ES-I3 (cell line): ENCODE data around the gene ABCC4.
"Not testable (repeated sequence)": the region's sequence is repeated elsewhere in the genome, so short reads cannot be mapped to it uniquely, and the experiment has no call there.

Experiments
- H3K36me3 ChIP-seq: 2 replicates; pipeline ENCODE4 v1.6.1; 2013; ENCODE audit warnings: mild to moderate bottlenecking, low read length, control low read depth, moderate library complexity; ENCODE audit not compliant: insufficient read depth
- H3K4me1 ChIP-seq: 2 replicates; pipeline ENCODE4 v1.6.1; 2013; ENCODE audit warnings: mild to moderate bottlenecking, control low read depth, low read length; ENCODE audit not compliant: insufficient read depth
- H3K9ac ChIP-seq: 2 replicates; pipeline ENCODE4 v1.6.1; 2013; ENCODE audit warnings: low read depth, mild to moderate bottlenecking, low read length, moderate library complexity
- H3K9me3 ChIP-seq: 2 replicates; pipeline ENCODE4 v1.6.1; 2013; ENCODE audit warnings: mild to moderate bottlenecking, low read length, moderate library complexity; ENCODE audit not compliant: control insufficient read depth, insufficient read depth

Gene ABCC4

GRCh38 chr13:95276037-95276505, 25.2 kb downstream of the ABCC4 start:
- Histone ChIP-seq H3K9me3 (no peaks in the 10 kb centered on the region), H3K36me3 (no peaks in the 10 kb centered on the region), H3K4me1 (peaks cover 20% of the 10 kb centered on the region; the same call in 1 of the 2 replicates), H3K9ac (no peak overlapping the region)

DNA sequence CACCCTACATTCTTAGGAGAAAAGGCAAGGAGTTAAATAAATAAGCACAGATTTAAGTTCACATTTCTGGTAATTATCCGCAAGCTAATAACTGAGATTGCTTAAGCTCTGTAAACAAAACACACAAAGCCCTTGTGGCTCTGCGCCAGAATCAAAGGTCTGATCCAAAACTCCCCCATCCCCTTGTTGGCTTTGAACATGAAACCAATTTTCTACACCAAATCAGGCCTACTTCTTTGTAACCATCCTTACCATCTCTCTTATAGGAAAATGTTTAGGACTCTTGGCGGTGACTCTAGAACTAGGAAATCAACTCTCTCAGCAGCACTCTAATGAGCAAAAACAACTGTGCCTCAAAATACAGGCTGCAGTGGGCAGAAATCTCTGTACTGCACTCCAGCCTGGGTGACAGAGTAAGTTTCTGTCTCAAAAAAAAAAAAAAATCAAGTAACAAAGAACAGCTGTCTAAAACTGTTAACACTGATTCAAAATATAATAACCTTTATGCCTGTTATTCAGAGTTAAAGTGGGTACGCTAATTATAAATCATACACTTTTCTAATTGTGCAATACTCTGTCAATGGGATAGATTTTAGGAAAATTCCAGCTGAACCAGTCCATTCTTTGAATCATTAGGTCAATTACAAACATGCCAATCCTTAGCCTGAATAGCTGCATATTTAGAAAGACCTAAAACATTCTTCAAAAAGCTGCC, 25.8 kb downstream of the ABCC4 start:
- Histone ChIP-seq H3K4me1 (peaks cover 16% of the 10 kb centered on the region; the same call in 1 of the 2 replicates), H3K9ac (no peak overlapping the region), H3K9me3 (no peaks in the 10 kb centered on the region), H3K36me3 (no peaks in the 10 kb centered on the region)

DNA sequence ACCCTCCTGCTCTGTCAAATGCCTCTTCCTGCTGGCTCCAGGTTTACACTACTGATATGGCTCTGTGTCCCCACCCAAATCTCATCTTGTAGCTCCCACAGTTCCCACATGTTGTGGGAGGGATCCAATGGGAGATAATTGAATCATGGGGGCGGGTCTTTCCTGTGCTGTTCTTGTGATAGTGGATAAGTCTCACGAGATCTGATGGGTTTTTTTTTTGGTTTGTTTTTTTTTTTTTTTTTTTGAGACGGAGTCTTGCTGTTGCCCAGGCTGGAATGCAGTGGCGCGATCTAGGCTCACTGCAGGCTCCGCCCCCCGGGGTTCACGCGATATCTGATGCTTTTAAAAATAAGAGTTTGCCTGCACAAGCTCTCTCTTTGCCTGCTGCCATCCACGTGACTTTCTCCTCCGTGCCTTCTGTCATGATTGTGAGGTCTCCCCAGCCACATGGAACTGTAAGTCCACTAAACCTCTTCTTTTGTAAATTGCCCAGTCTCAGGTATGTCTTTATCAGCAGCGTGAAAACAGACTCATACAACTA, 27.6 kb downstream of the ABCC4 start:
- not testable (repeated sequence) for H3K36me3 ChIP-seq, H3K4me1 ChIP-seq, H3K9me3 ChIP-seq, H3K9ac ChIP-seq

DNA sequence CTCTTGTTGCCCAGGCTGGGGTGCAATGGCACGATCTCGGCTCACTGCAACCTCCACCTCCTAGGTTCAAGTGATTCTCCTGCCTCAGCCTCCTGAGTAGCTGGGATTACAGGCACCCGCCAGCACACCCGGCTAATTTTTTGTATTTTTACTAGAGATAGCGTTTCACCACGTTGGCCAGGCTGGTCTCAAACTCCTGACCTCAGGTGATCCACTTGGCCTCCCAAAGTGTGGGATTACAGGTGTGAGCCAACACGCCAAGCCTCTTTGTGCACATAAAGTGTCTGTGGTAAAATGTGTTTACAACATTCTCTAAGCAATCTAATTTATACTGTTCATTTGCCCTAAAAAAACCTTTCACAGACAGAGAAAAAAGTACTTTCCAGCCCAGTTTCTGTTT, 29.2 kb downstream of the ABCC4 start:
- not testable (repeated sequence) for H3K36me3 ChIP-seq, H3K9ac ChIP-seq, H3K9me3 ChIP-seq
- peaks cover 18% of the 10 kb centered on the region for H3K4me1 ChIP-seq

- peaks cover 18% of the 10 kb centered on the region for H3K4me1 ChIP-seq
- H3K36me3 ChIP-seq = no peaks in the 10 kb centered on the region
- peaks cover 3% of the 10 kb centered on the region; the same call in 1 of the 2 replicates for H3K9me3 ChIP-seq
- H3K9ac ChIP-seq = no peak overlapping the region
These were observed 31.5 kb downstream of the ABCC4 start for GRCh38 chr13:95269756-95270155.

DNA sequence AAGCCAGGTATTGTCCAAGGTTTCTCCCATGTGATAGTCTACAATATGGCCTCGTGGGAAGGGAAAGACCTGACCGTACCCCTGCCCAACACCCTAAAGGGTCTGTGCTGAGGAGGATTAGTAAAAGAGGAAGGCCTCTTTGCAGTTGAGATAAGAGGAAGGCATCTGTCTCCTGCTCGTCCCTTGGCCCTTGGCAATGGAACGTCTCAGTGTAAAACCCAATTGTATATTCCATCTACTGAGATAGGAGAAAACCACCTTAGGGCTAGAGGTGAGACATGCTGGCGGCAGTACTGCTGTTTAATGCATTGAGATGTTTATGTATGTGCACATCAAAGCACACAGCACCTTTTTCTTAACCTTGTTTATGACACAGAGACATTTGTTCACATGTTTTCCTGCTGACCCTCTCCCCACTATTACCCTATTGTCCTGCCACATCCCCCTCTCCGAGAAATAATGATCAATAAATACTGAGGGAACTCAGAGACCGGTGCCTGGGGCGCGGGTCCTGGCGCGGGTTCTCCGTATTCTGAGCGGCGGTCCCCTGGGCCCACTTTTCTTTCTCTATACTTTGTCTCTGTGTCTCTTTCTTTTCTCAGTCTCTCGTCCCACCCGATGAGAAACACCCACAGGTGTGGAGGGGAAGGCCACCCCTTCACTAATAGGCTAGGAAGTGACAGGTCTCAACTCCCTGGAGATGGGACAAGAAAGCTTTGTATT, 32.7 kb downstream of the ABCC4 start:
- not testable (repeated sequence) for H3K9me3 ChIP-seq, H3K36me3 ChIP-seq, H3K9ac ChIP-seq
- H3K4me1 ChIP-seq = peaks cover 12% of the 10 kb centered on the region

GRCh38 chr13:95267662-95268342, 33.4 kb downstream of the ABCC4 start:
- Histone ChIP-seq H3K36me3 (no peaks in the 10 kb centered on the region), H3K9me3 (peaks cover 6% of the 10 kb centered on the region), H3K4me1 (peaks cover 12% of the 10 kb centered on the region), H3K9ac (no peak overlapping the region)

- H3K9ac ChIP-seq = no peak overlapping the region
- H3K9me3 ChIP-seq = peaks cover 6% of the 10 kb centered on the region
- H3K36me3 ChIP-seq = no peaks in the 10 kb centered on the region
- H3K4me1 ChIP-seq = peaks cover 8% of the 10 kb centered on the region; the same call in 1 of the 2 replicates
These were observed 37.0 kb downstream of the ABCC4 start for GRCh38 chr13:95264225-95264624.

GRCh38 chr13:95262837-95263384, 38.3 kb downstream of the ABCC4 start:
- Histone ChIP-seq H3K9ac (no peak overlapping the region), H3K4me1 (peaks cover 2% of the 10 kb centered on the region; the same call in 1 of the 2 replicates), H3K9me3 (peaks cover 6% of the 10 kb centered on the region), H3K36me3 (no peaks in the 10 kb centered on the region)

- no peak overlapping the region for H3K9ac ChIP-seq
- H3K4me1 ChIP-seq = no peaks in the 10 kb centered on the region
- peaks cover 6% of the 10 kb centered on the region for H3K9me3 ChIP-seq
- no peaks in the 10 kb centered on the region for H3K36me3 ChIP-seq
These were observed 39.3 kb downstream of the ABCC4 start for GRCh38 chr13:95261956-95262355.

DNA sequence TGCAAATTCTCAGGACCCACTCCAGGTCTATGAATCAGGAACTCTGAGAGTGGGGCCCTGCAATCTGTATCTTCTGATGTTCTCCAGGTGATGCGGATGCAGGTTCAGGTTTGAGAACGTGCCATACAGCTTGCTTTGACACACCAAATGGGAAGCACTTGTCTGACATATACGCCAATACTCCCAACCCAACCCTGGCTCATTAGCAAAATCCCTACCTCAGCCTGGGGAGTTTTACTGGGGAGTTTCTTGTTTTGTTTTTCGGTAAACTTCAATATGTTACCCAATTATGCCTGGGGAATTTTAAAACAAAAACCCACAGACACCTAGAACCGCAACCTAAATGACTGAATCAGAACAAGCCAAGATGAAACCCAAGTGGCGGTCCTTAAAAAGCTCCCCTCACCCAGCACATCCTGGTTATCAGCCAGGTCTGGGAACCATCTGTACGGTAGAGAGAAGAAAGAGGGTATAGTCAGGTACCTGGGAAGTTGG, 41.2 kb downstream of the ABCC4 start:
- no peaks in the 10 kb centered on the region for H3K4me1 ChIP-seq

GRCh38 chr13:95258619-95259194, 42.5 kb downstream of the ABCC4 start:
- H3K36me3 ChIP-seq = no peaks in the 10 kb centered on the region
- H3K4me1 ChIP-seq = no peaks in the 10 kb centered on the region
- no peaks in the 10 kb centered on the region for H3K9me3 ChIP-seq
- no peak overlapping the region for H3K9ac ChIP-seq

More for the DNA sequence above, 41.2 kb downstream of the ABCC4 start:
- Histone ChIP-seq H3K9me3 (peaks cover 3% of the 10 kb centered on the region; the same call in 1 of the 2 replicates), H3K36me3 (no peaks in the 10 kb centered on the region), H3K9ac (no peak overlapping the region)

DNA sequence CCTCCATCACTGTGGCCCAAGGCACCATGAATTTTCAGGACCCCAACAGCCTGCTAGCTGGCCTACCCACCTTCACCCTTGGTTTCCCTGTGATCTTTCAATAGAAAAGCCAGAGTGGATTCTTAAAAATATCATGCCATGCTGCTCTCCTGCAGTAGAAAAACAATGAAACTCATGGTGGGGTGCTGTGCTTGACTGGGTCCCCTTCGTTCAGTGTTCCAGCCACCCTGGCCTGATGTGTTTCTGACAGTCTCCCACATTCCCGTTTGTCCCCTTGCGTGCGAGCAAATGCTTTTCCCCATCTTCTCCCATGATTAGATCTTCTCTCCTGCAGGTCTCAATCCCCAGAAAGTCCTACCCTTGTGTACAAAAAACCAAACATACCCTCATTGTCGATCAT, 43.2 kb downstream of the ABCC4 start:
- Histone ChIP-seq H3K4me1 (no peaks in the 10 kb centered on the region), H3K9me3 (no peaks in the 10 kb centered on the region), H3K9ac (no peak overlapping the region), H3K36me3 (no peaks in the 10 kb centered on the region)

GRCh38 chr13:95256091-95256490, 45.2 kb downstream of the ABCC4 start:
- H3K9ac ChIP-seq = no peak overlapping the region
- H3K9me3 ChIP-seq = no peaks in the 10 kb centered on the region
- no peaks in the 10 kb centered on the region for H3K4me1 ChIP-seq
- no peaks in the 10 kb centered on the region for H3K36me3 ChIP-seq
